ENCODE measurements around the gene CYBC1. TPM values are rescaled to one million over a fixed set of nuclear protein-coding genes. Genes with fewer than 3 reads are reported as not detected.

CYBC1 gene
- total RNA-seq, 1 donor from 2014 or later: 115 TPM

DNA sequence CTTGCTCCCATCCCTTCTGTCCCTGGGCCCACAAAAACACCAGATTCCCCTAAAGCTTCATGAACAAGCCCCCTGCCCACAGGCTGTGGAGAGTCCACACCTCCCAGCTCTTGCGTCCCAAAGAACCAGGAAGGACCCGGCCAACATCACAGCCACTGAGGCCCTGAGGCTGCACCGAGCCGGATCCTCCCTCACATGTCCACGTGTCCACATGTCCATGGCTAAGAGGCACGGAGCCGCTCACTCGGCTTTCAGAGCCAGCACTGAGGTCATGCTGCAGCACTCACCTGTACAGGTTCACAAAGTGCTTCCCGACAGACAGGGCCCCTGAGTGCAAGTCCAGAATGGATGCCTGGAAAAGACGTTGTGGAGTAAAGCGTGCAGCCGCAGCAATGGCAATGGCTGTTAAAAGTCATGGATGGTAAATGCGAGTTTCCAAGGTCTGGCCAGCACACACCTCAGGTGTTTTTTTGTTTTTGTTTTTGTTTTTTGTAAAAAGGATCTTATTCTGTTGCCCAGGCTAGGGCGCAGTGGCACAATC, 44.4 kb downstream of the CYBC1 start:
- H3K9me3 Mint-ChIP-seq: no peaks in the 10 kb centered on the region
- no peaks in the 10 kb centered on the region for H3K4me1 Mint-ChIP-seq
- no peak overlapping the region for H3K4me3 Mint-ChIP-seq
- H3K27me3 Mint-ChIP-seq (ENCODE audit: low read depth): no peaks in the 10 kb centered on the region
- no peak overlapping the region for H3K27ac Mint-ChIP-seq (ENCODE audit: unreplicated experiment)
- TF ChIP-seq CTCF (conservative IDR thresholded peaks at IDR 0.05): no peak
- no peak for DNase-seq (ENCODE audit: low read depth, low spot score)
- H3K36me3 Mint-ChIP-seq (ENCODE audit: low read depth): no peaks in the 10 kb centered on the region

DNA sequence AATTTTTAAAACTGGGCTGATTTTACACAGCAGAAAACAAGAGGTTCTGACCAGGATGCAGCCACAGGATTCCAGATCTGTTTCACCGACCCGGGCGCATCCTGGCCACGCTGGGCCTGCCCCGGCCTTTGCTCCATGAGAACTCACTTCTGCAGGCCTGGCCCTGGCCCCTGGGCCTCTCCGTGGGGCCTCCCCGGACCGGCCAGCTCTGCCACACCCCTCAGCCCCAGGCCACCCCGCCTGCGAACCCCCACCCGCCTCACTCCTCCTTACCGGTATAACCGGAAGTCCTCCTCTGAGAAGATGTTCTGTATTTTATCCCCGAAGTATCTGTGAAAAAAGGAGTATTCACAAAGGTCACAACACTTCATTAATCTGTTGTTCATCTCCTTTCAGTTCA, 45.5 kb downstream of the CYBC1 start:
- Mint-ChIP-seq H3K9me3 (no peaks in the 10 kb centered on the region), H3K4me1 (no peaks in the 10 kb centered on the region), H3K36me3 (ENCODE audit: low read depth) (no peaks in the 10 kb centered on the region), H3K27me3 (ENCODE audit: low read depth) (no peaks in the 10 kb centered on the region), H3K27ac (ENCODE audit: unreplicated experiment) (no peak overlapping the region), H3K4me3 (no peak overlapping the region)
- TF ChIP-seq CTCF (conservative IDR thresholded peaks at IDR 0.05): no peak
- no peak for DNase-seq (ENCODE audit: low read depth, low spot score)

DNA sequence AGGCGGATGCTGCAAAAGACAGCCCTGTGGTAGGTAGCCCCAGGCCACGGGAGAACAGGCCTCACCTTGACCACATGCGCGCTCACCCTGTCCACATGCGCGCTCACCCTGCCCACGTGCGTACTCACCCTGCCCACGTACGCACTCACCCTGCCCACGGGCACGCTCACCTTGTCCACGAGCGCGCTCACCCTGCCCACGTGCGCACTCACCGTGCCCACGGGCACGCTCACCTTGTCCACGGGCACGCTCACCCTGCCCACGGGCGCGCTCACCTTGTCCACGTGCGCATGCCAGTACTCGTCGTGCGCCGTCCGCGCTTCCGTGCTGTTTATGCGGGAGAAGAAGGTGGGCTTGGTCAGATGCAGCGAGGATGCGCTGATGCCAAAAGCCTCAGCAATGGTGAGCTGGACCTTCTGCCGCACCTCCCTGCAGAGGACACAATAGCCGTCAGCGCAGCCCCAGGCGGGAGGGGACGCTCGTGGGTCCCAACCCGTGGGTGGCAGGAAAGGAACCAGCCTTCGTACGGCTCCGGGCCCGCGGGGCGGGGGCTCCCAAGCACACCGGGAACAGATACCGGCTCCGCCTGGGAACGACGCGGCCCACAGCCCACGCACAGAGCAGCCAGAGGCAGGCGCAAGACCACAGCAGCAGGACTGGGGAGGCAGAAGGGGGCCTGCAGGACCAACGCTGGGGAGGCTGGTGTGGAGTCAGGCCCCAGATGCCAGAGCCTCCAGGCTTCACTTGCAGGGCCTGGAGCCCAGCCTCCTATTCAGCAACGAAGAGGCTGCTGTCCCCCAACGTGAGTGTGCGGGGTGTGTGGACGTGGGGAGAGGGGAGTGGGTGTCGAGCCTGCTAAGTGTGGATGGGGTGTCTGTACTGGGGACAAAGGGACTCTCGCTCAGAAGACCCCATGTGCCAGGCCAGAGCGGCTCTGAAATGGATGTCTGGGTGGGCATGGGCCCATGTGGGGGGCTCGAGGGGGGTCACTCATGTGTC, 46.6 kb downstream of the CYBC1 start:
- H3K27ac Mint-ChIP-seq (ENCODE audit: unreplicated experiment): peak overlapping the region; percentile 19
- no peaks in the 10 kb centered on the region for H3K36me3 Mint-ChIP-seq (ENCODE audit: low read depth)
- no peaks in the 10 kb centered on the region for H3K27me3 Mint-ChIP-seq (ENCODE audit: low read depth)
- no peak overlapping the region for H3K4me3 Mint-ChIP-seq
- H3K9me3 Mint-ChIP-seq: no peaks in the 10 kb centered on the region
- no peak for DNase-seq (ENCODE audit: low read depth, low spot score)
- H3K4me1 Mint-ChIP-seq: no peaks in the 10 kb centered on the region
- no peak for TF ChIP-seq CTCF (conservative IDR thresholded peaks at IDR 0.05)

DNA sequence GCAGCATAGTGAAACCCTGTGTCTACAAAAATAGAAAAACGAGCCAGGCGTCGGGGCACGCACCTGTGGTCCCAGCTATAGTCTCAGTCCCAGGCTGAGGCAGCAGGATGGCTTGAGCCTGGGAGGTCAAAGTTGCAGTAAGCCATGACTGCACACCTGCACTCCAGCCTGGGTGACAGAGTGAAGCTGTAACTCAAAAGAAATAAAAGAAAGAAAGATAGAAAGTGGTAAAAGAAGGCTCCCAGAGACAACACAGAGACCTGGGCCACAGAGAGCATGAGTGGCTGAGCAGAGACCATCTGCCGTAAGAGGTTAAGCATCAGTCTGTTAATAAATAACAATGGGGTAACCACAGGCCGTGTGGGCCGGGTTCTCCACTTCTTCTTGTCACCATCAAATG, 47.7 kb downstream of the CYBC1 start:
- Mint-ChIP-seq H3K4me1 (no peaks in the 10 kb centered on the region), H3K27ac (ENCODE audit: unreplicated experiment) (no peak overlapping the region)

GRCh38 chr17:82400830-82401229, 49.7 kb downstream of the CYBC1 start:
- Mint-ChIP-seq H3K4me3 (no peak overlapping the region), H3K4me1 (no peaks in the 10 kb centered on the region), H3K27ac (ENCODE audit: unreplicated experiment) (no peak overlapping the region), H3K36me3 (ENCODE audit: low read depth) (no peaks in the 10 kb centered on the region), H3K9me3 (no peaks in the 10 kb centered on the region), H3K27me3 (ENCODE audit: low read depth) (no peaks in the 10 kb centered on the region)
- DNase-seq (ENCODE audit: low read depth, low spot score): no peak
- no peak for TF ChIP-seq CTCF (conservative IDR thresholded peaks at IDR 0.05)

More for the DNA sequence above, 47.7 kb downstream of the CYBC1 start:
- TF ChIP-seq CTCF (conservative IDR thresholded peaks at IDR 0.05): no peak
- Mint-ChIP-seq H3K27me3 (ENCODE audit: low read depth) (no peaks in the 10 kb centered on the region), H3K4me3 (no peak overlapping the region), H3K9me3 (no peaks in the 10 kb centered on the region), H3K36me3 (ENCODE audit: low read depth) (no peaks in the 10 kb centered on the region)
- no peak for DNase-seq (ENCODE audit: low read depth, low spot score)
